GM10248 (cell line): ENCODE results near the gene DCUN1D5.

ENCODE experiments used
- CTCF ChIA-PET: fragments of 300-600 bp; sonication (Branson Sonifier 250); formaldehyde crosslinking; extraction: SDS; loops from one replicate; lab custom pipeline; 2021; ENCODE audit warnings: antibody characterized with exemption; lab: Yijun Ruan, JAX
- POLR2A ChIA-PET: fragments of 350-650 bp; sonication (Branson Sonifier 250); formaldehyde crosslinking; extraction: SDS; loops from one replicate; lab custom pipeline; 2020; ENCODE audit warnings: antibody characterized with exemption; lab: Yijun Ruan, JAX
- DNase-seq: peaks from one replicate; pipeline ENCODE4 v3.0.0; 2012; ENCODE audit errors: extremely low spot score
- CTCF ChIP-seq: IDR thresholded peaks from 2 replicates; pipeline ENCODE4 v1.5.1; 2012; ENCODE audit warnings: mild to moderate bottlenecking, low read depth; ENCODE audit errors: extremely low read depth, missing control alignments, control extremely low read depth

DCUN1D5 gene

GRCh38 chr11:103013421-103013820, 78.5 kb downstream of the DCUN1D5 start:
- POLR2A ChIA-PET, result no interaction called here
- CTCF ChIA-PET, result interaction anchor here (1.0 to 1.9 kb wide), 2 partner anchors 15 to 23 kb away, joined by 3 to 5 read pairs; no protein-coding TSS in a partner anchor
- TF ChIP-seq CTCF, result no peak
- DNase-seq, result no peak
